ENCODE measurements around the gene MYO1E.

GRCh38 chr15:59247364-59247763, 125.3 kb downstream of the MYO1E start:
- no peak for TF ChIP-seq POLR2A (IDR thresholded peaks at IDR 0.05)
- TF ChIP-seq CTCF (IDR thresholded peaks at IDR 0.05) = peak; percentile 56 to 72 (median 69)
